ENCODE measurements around the gene C3orf20. TPM values are rescaled to one million over a fixed set of nuclear protein-coding genes. Genes with fewer than 3 reads are reported as not detected.

C3orf20 gene
- total RNA-seq, 1 donor from 2014 or later: not detected

GRCh38 chr3:14789640-14790285, 114.8 kb downstream of the C3orf20 start:
- no peaks in the 10 kb centered on the region for H3K36me3 Mint-ChIP-seq (ENCODE audit: low read depth)
- TF ChIP-seq, protein P1, sequence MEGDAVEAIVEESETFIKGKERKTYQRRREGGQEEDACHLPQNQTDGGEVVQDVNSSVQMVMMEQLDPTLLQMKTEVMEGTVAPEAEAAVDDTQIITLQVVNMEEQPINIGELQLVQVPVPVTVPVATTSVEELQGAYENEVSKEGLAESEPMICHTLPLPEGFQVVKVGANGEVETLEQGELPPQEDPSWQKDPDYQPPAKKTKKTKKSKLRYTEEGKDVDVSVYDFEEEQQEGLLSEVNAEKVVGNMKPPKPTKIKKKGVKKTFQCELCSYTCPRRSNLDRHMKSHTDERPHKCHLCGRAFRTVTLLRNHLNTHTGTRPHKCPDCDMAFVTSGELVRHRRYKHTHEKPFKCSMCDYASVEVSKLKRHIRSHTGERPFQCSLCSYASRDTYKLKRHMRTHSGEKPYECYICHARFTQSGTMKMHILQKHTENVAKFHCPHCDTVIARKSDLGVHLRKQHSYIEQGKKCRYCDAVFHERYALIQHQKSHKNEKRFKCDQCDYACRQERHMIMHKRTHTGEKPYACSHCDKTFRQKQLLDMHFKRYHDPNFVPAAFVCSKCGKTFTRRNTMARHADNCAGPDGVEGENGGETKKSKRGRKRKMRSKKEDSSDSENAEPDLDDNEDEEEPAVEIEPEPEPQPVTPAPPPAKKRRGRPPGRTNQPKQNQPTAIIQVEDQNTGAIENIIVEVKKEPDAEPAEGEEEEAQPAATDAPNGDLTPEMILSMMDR (IDR thresholded peaks at IDR 0.05): no peak
- DNase-seq (ENCODE audit: low spot score): peak; percentile 41
- peaks cover 4% of the 10 kb centered on the region for H3K4me1 Mint-ChIP-seq (ENCODE audit: low read depth)
- peaks cover 50% of the 10 kb centered on the region for H3K27me3 Mint-ChIP-seq (ENCODE audit: low read depth)
- H3K4me3 Mint-ChIP-seq (ENCODE audit: unreplicated experiment): no peak overlapping the region
- H3K9me3 Mint-ChIP-seq (ENCODE audit: low read depth): peaks cover 2% of the 10 kb centered on the region
- H3K27ac Mint-ChIP-seq (ENCODE audit: unreplicated experiment): no peak overlapping the region

DNA sequence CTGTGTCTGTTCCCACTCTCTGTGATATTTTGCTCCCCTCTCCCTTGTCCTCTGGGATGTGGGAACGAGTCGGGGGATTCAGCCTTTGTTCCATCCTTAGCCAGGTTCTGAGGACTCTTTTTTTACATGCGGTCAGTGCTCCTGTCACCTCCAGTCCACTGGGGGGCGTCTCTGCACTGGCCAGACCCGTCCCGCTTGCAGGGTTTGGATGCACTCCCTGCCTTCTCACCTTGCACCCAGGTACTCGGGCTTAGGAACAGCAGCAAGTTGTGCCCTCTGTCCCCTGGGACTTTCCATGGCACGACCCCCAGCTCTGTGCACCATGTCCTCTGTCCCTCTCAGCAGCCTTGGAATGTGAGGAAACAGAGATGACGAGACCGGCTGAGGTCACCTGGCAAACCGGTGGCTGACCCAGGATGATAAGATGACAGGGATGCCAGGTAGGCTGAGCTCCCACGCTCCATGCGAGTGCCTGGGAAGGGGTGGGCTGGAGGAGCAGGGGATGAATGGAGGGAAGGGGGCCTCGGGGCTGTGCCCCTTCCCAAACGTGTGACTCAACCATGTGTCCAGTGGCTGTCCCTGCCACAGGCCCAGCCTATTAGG, 116.5 kb downstream of the C3orf20 start:
- Mint-ChIP-seq H3K36me3 (ENCODE audit: low read depth) (no peaks in the 10 kb centered on the region), H3K27me3 (ENCODE audit: low read depth) (peaks cover 46% of the 10 kb centered on the region), H3K4me3 (ENCODE audit: unreplicated experiment) (no peak overlapping the region), H3K4me1 (ENCODE audit: low read depth) (peaks cover 4% of the 10 kb centered on the region), H3K27ac (ENCODE audit: unreplicated experiment) (no peak overlapping the region), H3K9me3 (ENCODE audit: low read depth) (peaks cover 2% of the 10 kb centered on the region)
- TF ChIP-seq, protein P1 (IDR thresholded peaks at IDR 0.05): peak; percentile 73
- DNase-seq (ENCODE audit: low spot score): peak; percentile 66

DNA sequence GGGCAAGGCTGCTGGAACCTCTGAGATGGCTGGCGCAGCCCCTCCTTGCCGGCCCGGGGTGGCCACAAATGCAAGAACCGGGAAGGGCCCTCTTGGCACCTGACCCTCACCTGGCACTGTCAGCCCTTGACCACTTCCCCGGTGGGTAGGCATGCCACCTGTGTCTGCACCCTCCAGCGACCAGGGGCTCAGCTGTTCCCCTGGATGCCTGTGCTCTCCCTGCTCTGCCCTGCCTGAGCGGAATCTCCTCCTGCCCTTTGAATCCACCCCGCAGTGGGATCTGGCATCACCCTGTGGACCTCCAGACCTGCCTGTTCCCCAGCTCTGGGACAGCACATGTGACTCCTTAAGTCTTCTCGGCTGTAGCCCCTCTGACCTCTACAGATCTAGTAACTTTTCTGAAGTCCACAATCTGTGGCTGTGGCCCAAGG, 117.8 kb downstream of the C3orf20 start:
- no peaks in the 10 kb centered on the region for H3K36me3 Mint-ChIP-seq (ENCODE audit: low read depth)
- H3K27me3 Mint-ChIP-seq (ENCODE audit: low read depth): peaks cover 39% of the 10 kb centered on the region
- no peak overlapping the region for H3K27ac Mint-ChIP-seq (ENCODE audit: unreplicated experiment)
- H3K4me3 Mint-ChIP-seq (ENCODE audit: unreplicated experiment): no peak overlapping the region
- TF ChIP-seq, protein P1 (IDR thresholded peaks at IDR 0.05): no peak
- no peaks in the 10 kb centered on the region for H3K9me3 Mint-ChIP-seq (ENCODE audit: low read depth)
- peaks cover 4% of the 10 kb centered on the region for H3K4me1 Mint-ChIP-seq (ENCODE audit: low read depth)
- DNase-seq (ENCODE audit: low spot score): peak; percentile 85

DNA sequence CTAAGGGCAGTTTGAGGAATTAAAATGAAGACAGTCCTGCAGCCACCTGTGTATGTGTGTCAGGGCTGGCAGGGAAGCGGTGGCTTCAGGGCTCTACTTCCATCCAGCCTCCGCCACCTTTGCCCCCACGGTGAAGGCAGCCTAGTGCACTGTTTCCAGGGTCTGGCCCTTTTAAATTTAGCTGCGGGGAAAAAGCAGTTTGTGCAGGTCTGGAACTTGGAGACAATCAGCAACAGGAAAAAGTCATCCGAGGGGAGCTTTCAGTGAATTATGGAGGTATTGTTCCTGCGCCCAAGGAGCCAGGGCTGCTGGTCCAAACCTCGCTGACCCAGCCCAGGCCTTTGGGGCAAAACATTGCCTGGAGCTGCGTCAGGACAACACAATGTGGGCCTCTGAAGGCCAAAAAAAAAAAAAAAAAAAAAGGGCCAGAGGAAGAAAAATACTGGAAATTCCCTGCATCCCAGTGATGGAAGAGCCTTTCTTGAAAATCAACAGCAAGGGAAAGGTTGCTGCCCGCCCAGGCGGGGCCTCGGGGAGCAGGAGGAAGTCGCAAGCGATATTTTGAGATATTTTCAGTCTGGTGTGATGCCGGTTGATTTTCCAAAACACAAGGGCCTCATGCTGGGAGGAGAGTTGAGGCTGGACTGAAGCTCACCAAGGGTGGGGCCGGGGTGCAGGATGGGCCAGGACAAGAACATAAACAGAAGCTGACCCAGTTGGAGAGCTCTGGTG, 118.4 kb downstream of the C3orf20 start:
- H3K36me3 Mint-ChIP-seq (ENCODE audit: low read depth): no peaks in the 10 kb centered on the region
- DNase-seq (ENCODE audit: low spot score): peak; percentile 13
- no peak overlapping the region for H3K4me3 Mint-ChIP-seq (ENCODE audit: unreplicated experiment)
- peaks cover 37% of the 10 kb centered on the region for H3K27me3 Mint-ChIP-seq (ENCODE audit: low read depth)
- TF ChIP-seq, protein P1 (IDR thresholded peaks at IDR 0.05): no peak
- H3K27ac Mint-ChIP-seq (ENCODE audit: unreplicated experiment): no peak overlapping the region
- no peaks in the 10 kb centered on the region for H3K9me3 Mint-ChIP-seq (ENCODE audit: low read depth)
- H3K4me1 Mint-ChIP-seq (ENCODE audit: low read depth): peaks cover 4% of the 10 kb centered on the region

- TF ChIP-seq, protein P1 (IDR thresholded peaks at IDR 0.05): no peak
- no peak overlapping the region for H3K4me3 Mint-ChIP-seq (ENCODE audit: unreplicated experiment)
- H3K4me1 Mint-ChIP-seq (ENCODE audit: low read depth): peaks cover 4% of the 10 kb centered on the region
- no peak overlapping the region for H3K27ac Mint-ChIP-seq (ENCODE audit: unreplicated experiment)
- H3K9me3 Mint-ChIP-seq (ENCODE audit: low read depth): no peaks in the 10 kb centered on the region
- DNase-seq (ENCODE audit: low spot score): peak; percentile 40
- no peaks in the 10 kb centered on the region for H3K36me3 Mint-ChIP-seq (ENCODE audit: low read depth)
- peaks cover 38% of the 10 kb centered on the region for H3K27me3 Mint-ChIP-seq (ENCODE audit: low read depth)
Observed at GRCh38 chr3:14793858-14794234, 118.9 kb downstream of the C3orf20 start.

Measured in chondrocyte (in vitro differentiated cells).